Bronchial epithelial cell (primary cell): ENCODE data around the gene EIF2AK2. TPM values are rescaled to one million over a fixed set of nuclear protein-coding genes. Genes with fewer than 3 reads are reported as not detected.

Experiments
- DNase-seq: peaks from one replicate; pipeline ENCODE4 v3.0.0-alpha.2; 2010; ENCODE audit warnings: low read depth
- FAIRE-seq: peaks from 2 replicates; lab custom pipeline; 2011; peaks lifted over from hg19 to GRCh38; lab: Jason Lieb, UNC
- H3K27me3 ChIP-seq: 2 replicates; pipeline ENCODE4 v1.5.1; 2011; ENCODE audit warnings: low read length; ENCODE audit not compliant: control insufficient read depth, insufficient read depth
- H3K36me3 ChIP-seq: 2 replicates; pipeline ENCODE4 v1.5.1; 2011; ENCODE audit warnings: low read length; ENCODE audit not compliant: control insufficient read depth, insufficient read depth
- H3K4me3 ChIP-seq: 2 replicates; pipeline ENCODE4 v1.5.1; 2011; ENCODE audit warnings: mild to moderate bottlenecking, low read depth, low read length, control low read depth
- CTCF ChIP-seq: IDR thresholded peaks from 2 replicates; pipeline ENCODE4 v1.5.1; 2011; ENCODE audit warnings: mild to moderate bottlenecking, moderate library complexity, low read length, control low read depth, inconsistent platforms; ENCODE audit not compliant: insufficient read depth, severe bottlenecking
- total RNA-seq: library from RNA; depleted of rRNA; stranded (reverse); fragments of >200 nt; gene quantifications from 2 replicates; pipeline ENCODE4 v1.2.1, GENCODE V29; 2014

Gene EIF2AK2
- total RNA-seq, 1 donor from 2014 or later, result 10.5 TPM

DNA sequence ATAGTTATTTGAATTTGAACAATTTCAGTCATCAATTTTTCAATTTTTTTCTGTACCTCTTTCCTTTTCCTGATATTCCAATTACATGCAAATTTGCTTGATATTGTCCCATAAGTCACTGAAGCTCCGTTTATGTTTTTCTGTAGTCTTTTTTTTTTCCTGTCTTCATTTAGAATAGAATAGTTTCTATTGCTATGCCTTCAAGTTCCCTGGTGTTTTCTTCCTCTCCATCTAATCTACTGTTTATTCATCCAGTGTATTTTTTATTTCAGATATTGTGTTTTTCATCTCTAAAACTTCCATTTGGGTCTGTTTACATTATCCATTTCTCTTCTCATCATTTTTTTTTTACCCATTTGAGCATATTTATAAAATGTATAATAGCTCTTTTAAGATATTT lies 8.0 kb upstream of the EIF2AK2 start:
- no peak for DNase-seq
- Histone ChIP-seq H3K4me3 (no peak overlapping the region), H3K27me3 (no peaks in the 10 kb centered on the region), H3K36me3 (no peaks in the 10 kb centered on the region)
- no peak for TF ChIP-seq CTCF
- FAIRE-seq, result no peak

- Histone ChIP-seq H3K4me3 (peak overlapping the region; percentile 81), H3K27me3 (no peaks in the 10 kb centered on the region), H3K36me3 (no peaks in the 10 kb centered on the region)
- DNase-seq, result peak; percentile 26
- TF ChIP-seq CTCF, result no peak
- no peak for FAIRE-seq
Measured at GRCh38 chr2:37156071-37156856, 516 bp downstream of the EIF2AK2 start.

DNA sequence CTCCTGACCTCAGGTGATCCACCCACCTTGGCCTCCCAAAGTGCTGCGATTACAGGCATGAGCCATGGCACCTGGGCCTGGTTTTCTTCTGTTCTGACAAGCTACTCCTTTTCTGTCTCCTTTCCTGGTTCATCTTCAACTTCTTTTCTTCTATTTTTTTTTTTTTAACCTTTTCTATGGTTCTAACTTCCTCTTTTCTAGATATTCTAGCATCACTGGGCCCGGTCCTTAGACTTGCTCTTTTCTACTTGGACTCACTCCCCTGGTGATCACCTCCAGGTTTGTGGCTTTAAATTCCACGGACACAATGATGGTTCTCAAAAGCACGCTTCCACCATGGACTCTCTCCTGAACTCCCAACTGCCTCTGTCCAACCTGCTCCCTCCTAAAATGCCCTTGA lies 2.0 kb downstream of the EIF2AK2 start:
- H3K36me3 ChIP-seq, result no peaks in the 10 kb centered on the region
- no peak overlapping the region for H3K4me3 ChIP-seq
- no peak for TF ChIP-seq CTCF
- FAIRE-seq (no peak), DNase-seq (no peak)
- no peaks in the 10 kb centered on the region for H3K27me3 ChIP-seq

DNA sequence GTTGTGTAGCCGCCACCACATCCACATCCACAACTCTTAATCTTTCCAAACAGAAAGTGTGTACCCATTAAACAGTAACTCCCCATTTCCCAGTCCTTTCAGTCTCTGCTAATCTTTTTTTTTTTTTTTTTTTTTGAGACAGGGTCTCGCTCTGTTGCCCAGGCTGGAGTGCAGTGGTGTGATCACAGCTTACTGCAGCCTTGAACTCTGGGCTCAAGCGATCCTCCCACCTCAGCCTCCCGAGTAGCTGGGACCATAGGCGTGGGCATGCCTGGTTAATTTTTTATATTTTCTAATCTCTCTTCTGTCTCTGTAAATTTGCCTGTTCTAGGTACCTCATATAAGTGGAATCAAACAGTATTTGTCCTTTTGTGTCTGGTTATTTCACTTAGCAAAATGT lies 3.6 kb downstream of the EIF2AK2 start:
- no peak for DNase-seq
- FAIRE-seq, result no peak

DNA sequence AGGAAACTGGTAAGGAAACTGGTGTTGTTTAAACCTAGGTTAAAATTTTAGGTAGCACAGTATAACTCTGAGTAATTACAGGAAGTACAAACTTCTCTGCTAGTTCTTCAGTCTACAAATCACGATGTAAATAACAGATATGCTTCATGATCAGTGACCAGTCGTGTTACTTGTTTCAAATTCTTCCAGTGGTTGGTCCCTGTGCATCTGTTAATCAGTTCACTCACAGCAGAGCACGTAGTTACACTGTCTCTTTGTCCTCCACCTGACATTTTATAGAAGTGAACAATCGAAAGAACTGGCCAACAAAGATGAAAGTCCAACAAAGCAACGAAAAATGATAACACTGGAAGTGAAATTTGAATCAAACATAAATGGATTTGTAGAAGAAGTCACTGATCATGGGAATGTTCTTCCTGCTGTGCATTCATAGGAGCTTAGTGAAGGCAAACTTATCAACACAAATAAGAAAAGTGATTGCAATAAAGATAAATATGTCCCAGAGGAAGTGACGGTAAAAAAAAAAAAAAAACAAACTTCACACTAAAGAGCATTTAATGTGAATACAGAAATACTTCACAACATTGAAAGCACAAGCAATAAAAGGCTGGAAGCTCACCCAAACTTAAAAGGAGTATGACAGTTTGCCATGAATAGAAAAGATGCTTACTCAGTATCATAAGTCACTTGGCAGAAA lies 7.0 kb downstream of the EIF2AK2 start:
- H3K27me3 ChIP-seq, result no peaks in the 10 kb centered on the region
- peak; percentile 60 for FAIRE-seq
- H3K4me3 ChIP-seq, result no peak overlapping the region
- no peak for TF ChIP-seq CTCF
- no peak for DNase-seq
- peaks cover 6% of the 10 kb centered on the region for H3K36me3 ChIP-seq

More for the DNA sequence above, 3.6 kb downstream of the EIF2AK2 start:
- peaks cover 2% of the 10 kb centered on the region for H3K36me3 ChIP-seq
- no peak for TF ChIP-seq CTCF
- no peak overlapping the region for H3K4me3 ChIP-seq
- no peaks in the 10 kb centered on the region for H3K27me3 ChIP-seq
